T-helper 2 cell treated with Interferon-gamma antibody and Interleukin-4, amounts not matched to agents 5 μg/mL and 100 μg/mL, for 36 hours (primary cell): ENCODE measurements around the gene ZNF12.
"Not testable (repeated sequence)": the region's sequence is repeated elsewhere in the genome, so short reads cannot be mapped to it uniquely, and the experiment has no call there.

ENCODE experiments used
- DNase-seq: peaks from one replicate; pipeline ENCODE4 v3.0.0; 2021; ENCODE audit warnings: low spot score
- H3K27ac Mint-ChIP-seq: one replicate; pipeline ENCODE4 v1.8.0; 2021; ENCODE audit warnings: mild to moderate bottlenecking, mixed read lengths
- H3K27me3 Mint-ChIP-seq: one replicate; pipeline ENCODE4 v1.8.0; 2021; ENCODE audit warnings: low read depth, mixed read lengths
- H3K36me3 Mint-ChIP-seq: one replicate; pipeline ENCODE4 v1.8.0; 2021; ENCODE audit warnings: low read depth, mixed read lengths
- H3K4me1 Mint-ChIP-seq: one replicate; pipeline ENCODE4 v1.8.0; 2021; ENCODE audit warnings: low read depth, mixed read lengths
- H3K4me3 Mint-ChIP-seq: one replicate; pipeline ENCODE4 v1.8.0; 2022; ENCODE audit warnings: mild to moderate bottlenecking, moderate library complexity, mixed read lengths
- H3K9me3 Mint-ChIP-seq: one replicate; pipeline ENCODE4 v1.8.0; 2021; ENCODE audit warnings: mixed read lengths

The ZNF12 gene

GRCh38 chr7:6706666-6707407, at the start of gene ZNF12:
Gene ZNF12, minus strand, starts transcription at chr7:6706947. Its CDS starts 1,774 bp downstream, at chr7:6705173.
- Mint-ChIP-seq H3K27me3 (no peaks in the 10 kb centered on the region), H3K27ac (peak within 1 kb of the TSS; percentile 77), H3K4me3 (peak within 1 kb of the TSS; percentile 88), H3K9me3 (peaks cover 41% of the 10 kb centered on the region), H3K36me3 (peaks cover 37% of the 10 kb centered on the region), H3K4me1 (peaks cover 23% of the 10 kb centered on the region)
- peak; percentile 97 for DNase-seq

- DNase-seq, H3K36me3 Mint-ChIP-seq, H3K27ac Mint-ChIP-seq, H3K4me3 Mint-ChIP-seq, H3K9me3 Mint-ChIP-seq, H3K4me1 Mint-ChIP-seq, H3K27me3 Mint-ChIP-seq: not testable (repeated sequence)
Measured at GRCh38 chr7:6753964-6754363, 47.2 kb upstream of the ZNF12 start, which contains the start of gene RSPH10B2. Gene RSPH10B2, plus strand, starts transcription at chr7:6754103. Its CDS starts 3,575 bp downstream, at chr7:6757678.

GRCh38 chr7:6750173-6750572, 43.4 kb upstream of the ZNF12 start:
- H3K9me3 Mint-ChIP-seq, H3K4me1 Mint-ChIP-seq, H3K4me3 Mint-ChIP-seq, H3K27ac Mint-ChIP-seq, H3K36me3 Mint-ChIP-seq, DNase-seq, H3K27me3 Mint-ChIP-seq: not testable (repeated sequence)

GRCh38 chr7:6749335-6749734, 42.6 kb upstream of the ZNF12 start:
- not testable (repeated sequence) for H3K27me3 Mint-ChIP-seq, H3K27ac Mint-ChIP-seq, H3K36me3 Mint-ChIP-seq, H3K4me1 Mint-ChIP-seq, H3K4me3 Mint-ChIP-seq, H3K9me3 Mint-ChIP-seq, DNase-seq

- H3K27ac Mint-ChIP-seq, H3K4me1 Mint-ChIP-seq, H3K27me3 Mint-ChIP-seq, DNase-seq, H3K9me3 Mint-ChIP-seq, H3K4me3 Mint-ChIP-seq: not testable (repeated sequence)
- H3K36me3 Mint-ChIP-seq = peaks cover 20% of the 10 kb centered on the region
Measured at GRCh38 chr7:6744410-6745100, 37.8 kb upstream of the ZNF12 start.

- not testable (repeated sequence) for H3K27me3 Mint-ChIP-seq, DNase-seq, H3K9me3 Mint-ChIP-seq, H3K4me1 Mint-ChIP-seq, H3K27ac Mint-ChIP-seq, H3K4me3 Mint-ChIP-seq
- peaks cover 53% of the 10 kb centered on the region for H3K36me3 Mint-ChIP-seq
Measured at GRCh38 chr7:6738415-6738814, 31.7 kb upstream of the ZNF12 start.

GRCh38 chr7:6730343-6730633, 23.5 kb upstream of the ZNF12 start:
- Mint-ChIP-seq H3K4me1 (peaks cover 11% of the 10 kb centered on the region), H3K27me3 (no peaks in the 10 kb centered on the region), H3K36me3 (peaks cover 43% of the 10 kb centered on the region), H3K9me3 (peaks cover 11% of the 10 kb centered on the region), H3K4me3 (peak overlapping the region; percentile 96), H3K27ac (peak overlapping the region; percentile 78)
- no peak for DNase-seq

GRCh38 chr7:6729492-6730342, 23.0 kb upstream of the ZNF12 start:
- peaks cover 39% of the 10 kb centered on the region for H3K36me3 Mint-ChIP-seq
- H3K27me3 Mint-ChIP-seq = no peaks in the 10 kb centered on the region
- H3K4me3 Mint-ChIP-seq = peak overlapping the region; percentile 96
- H3K27ac Mint-ChIP-seq = peak overlapping the region; percentile 86
- H3K9me3 Mint-ChIP-seq = peaks cover 11% of the 10 kb centered on the region
- H3K4me1 Mint-ChIP-seq = peaks cover 11% of the 10 kb centered on the region
- peak; percentile 86 for DNase-seq

- H3K36me3 Mint-ChIP-seq = peaks cover 32% of the 10 kb centered on the region
- peak overlapping the region; percentile 86 for H3K27ac Mint-ChIP-seq
- H3K9me3 Mint-ChIP-seq = peaks cover 11% of the 10 kb centered on the region
- peak overlapping the region; percentile 96 for H3K4me3 Mint-ChIP-seq
- not testable (repeated sequence) for DNase-seq, H3K27me3 Mint-ChIP-seq
- peaks cover 11% of the 10 kb centered on the region for H3K4me1 Mint-ChIP-seq
Measured at GRCh38 chr7:6728893-6729491, 22.2 kb upstream of the ZNF12 start.

- Mint-ChIP-seq H3K36me3 (peaks cover 20% of the 10 kb centered on the region), H3K27ac (no peak overlapping the region), H3K9me3 (peaks cover 11% of the 10 kb centered on the region), H3K4me3 (no peak overlapping the region), H3K27me3 (peaks cover 3% of the 10 kb centered on the region), H3K4me1 (peaks cover 11% of the 10 kb centered on the region)
- DNase-seq = no peak
Measured at GRCh38 chr7:6727663-6728062, 20.9 kb upstream of the ZNF12 start.

- H3K4me1 Mint-ChIP-seq = peaks cover 11% of the 10 kb centered on the region
- not testable (repeated sequence) for H3K27me3 Mint-ChIP-seq, H3K4me3 Mint-ChIP-seq, DNase-seq, H3K27ac Mint-ChIP-seq
- H3K9me3 Mint-ChIP-seq = peaks cover 11% of the 10 kb centered on the region
- H3K36me3 Mint-ChIP-seq = peaks cover 14% of the 10 kb centered on the region
Measured at GRCh38 chr7:6726341-6726740, 19.6 kb upstream of the ZNF12 start.

GRCh38 chr7:6725003-6725402, 18.3 kb upstream of the ZNF12 start:
- Mint-ChIP-seq H3K36me3 (peaks cover 5% of the 10 kb centered on the region), H3K4me3 (no peak overlapping the region), H3K27ac (no peak overlapping the region), H3K9me3 (peaks cover 11% of the 10 kb centered on the region), H3K27me3 (peaks cover 4% of the 10 kb centered on the region), H3K4me1 (peaks cover 4% of the 10 kb centered on the region)
- no peak for DNase-seq

- not testable (repeated sequence) for DNase-seq, H3K36me3 Mint-ChIP-seq, H3K4me3 Mint-ChIP-seq, H3K9me3 Mint-ChIP-seq, H3K27me3 Mint-ChIP-seq, H3K27ac Mint-ChIP-seq, H3K4me1 Mint-ChIP-seq
Measured at GRCh38 chr7:6724351-6724750, 17.6 kb upstream of the ZNF12 start.

- peaks cover 15% of the 10 kb centered on the region for H3K27me3 Mint-ChIP-seq
- H3K36me3 Mint-ChIP-seq = no peaks in the 10 kb centered on the region
- H3K9me3 Mint-ChIP-seq = no peaks in the 10 kb centered on the region
- no peak for DNase-seq
- no peak overlapping the region for H3K27ac Mint-ChIP-seq
- H3K4me1 Mint-ChIP-seq = peaks cover 6% of the 10 kb centered on the region
- no peak overlapping the region for H3K4me3 Mint-ChIP-seq
Measured at GRCh38 chr7:6718124-6718523, 11.4 kb upstream of the ZNF12 start.
